ENCODE data around the gene TMEM108.

Gene TMEM108

GRCh38 chr3:133152681-133153220 is 114.6 kb downstream of the TMEM108 start:
- ATAC-seq: no peak
- TF ChIP-seq BACH2 (CRISPR knock-in tag; IDR thresholded peaks at IDR 0.05; ENCODE audit: borderline replicate concordance) (no peak), POU6F1 (CRISPR knock-in tag; IDR thresholded peaks at IDR 0.05; ENCODE audit: borderline replicate concordance, low read depth) (no peak), ZFP3 (CRISPR knock-in tag; IDR thresholded peaks at IDR 0.05) (no peak), ZNF565 (CRISPR knock-in tag; conservative IDR thresholded peaks at IDR 0.05; ENCODE audit: low read depth) (no peak), GLIS3 (CRISPR knock-in tag; IDR thresholded peaks at IDR 0.05) (no peak), ZFP30 (CRISPR knock-in tag; IDR thresholded peaks at IDR 0.05) (no peak), PPARA (CRISPR knock-in tag; IDR thresholded peaks at IDR 0.05; ENCODE audit: borderline replicate concordance) (no peak), TSHZ2 (CRISPR knock-in tag; IDR thresholded peaks at IDR 0.05) (no peak), ZNF8 (CRISPR knock-in tag; IDR thresholded peaks at IDR 0.05) (no peak), CSDC2 (CRISPR knock-in tag; IDR thresholded peaks at IDR 0.05) (no peak), TCF4 (CRISPR knock-in tag; IDR thresholded peaks at IDR 0.05; ENCODE audit: borderline replicate concordance) (no peak), ESRRG (CRISPR knock-in tag; IDR thresholded peaks at IDR 0.05) (no peak), ISL1 (CRISPR knock-in tag; IDR thresholded peaks at IDR 0.05) (no peak), SNAI2 (CRISPR knock-in tag; IDR thresholded peaks at IDR 0.05) (no peak), ZNF70 (CRISPR knock-in tag; IDR thresholded peaks at IDR 0.05) (no peak)
- TF ChIP-seq, protein P1, sequence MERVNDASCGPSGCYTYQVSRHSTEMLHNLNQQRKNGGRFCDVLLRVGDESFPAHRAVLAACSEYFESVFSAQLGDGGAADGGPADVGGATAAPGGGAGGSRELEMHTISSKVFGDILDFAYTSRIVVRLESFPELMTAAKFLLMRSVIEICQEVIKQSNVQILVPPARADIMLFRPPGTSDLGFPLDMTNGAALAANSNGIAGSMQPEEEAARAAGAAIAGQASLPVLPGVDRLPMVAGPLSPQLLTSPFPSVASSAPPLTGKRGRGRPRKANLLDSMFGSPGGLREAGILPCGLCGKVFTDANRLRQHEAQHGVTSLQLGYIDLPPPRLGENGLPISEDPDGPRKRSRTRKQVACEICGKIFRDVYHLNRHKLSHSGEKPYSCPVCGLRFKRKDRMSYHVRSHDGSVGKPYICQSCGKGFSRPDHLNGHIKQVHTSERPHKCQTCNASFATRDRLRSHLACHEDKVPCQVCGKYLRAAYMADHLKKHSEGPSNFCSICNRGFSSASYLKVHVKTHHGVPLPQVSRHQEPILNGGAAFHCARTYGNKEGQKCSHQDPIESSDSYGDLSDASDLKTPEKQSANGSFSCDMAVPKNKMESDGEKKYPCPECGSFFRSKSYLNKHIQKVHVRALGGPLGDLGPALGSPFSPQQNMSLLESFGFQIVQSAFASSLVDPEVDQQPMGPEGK (CRISPR knock-in tag; IDR thresholded peaks at IDR 0.05; ENCODE audit: borderline replicate concordance): no peak
- TF ChIP-seq, protein P2, sequence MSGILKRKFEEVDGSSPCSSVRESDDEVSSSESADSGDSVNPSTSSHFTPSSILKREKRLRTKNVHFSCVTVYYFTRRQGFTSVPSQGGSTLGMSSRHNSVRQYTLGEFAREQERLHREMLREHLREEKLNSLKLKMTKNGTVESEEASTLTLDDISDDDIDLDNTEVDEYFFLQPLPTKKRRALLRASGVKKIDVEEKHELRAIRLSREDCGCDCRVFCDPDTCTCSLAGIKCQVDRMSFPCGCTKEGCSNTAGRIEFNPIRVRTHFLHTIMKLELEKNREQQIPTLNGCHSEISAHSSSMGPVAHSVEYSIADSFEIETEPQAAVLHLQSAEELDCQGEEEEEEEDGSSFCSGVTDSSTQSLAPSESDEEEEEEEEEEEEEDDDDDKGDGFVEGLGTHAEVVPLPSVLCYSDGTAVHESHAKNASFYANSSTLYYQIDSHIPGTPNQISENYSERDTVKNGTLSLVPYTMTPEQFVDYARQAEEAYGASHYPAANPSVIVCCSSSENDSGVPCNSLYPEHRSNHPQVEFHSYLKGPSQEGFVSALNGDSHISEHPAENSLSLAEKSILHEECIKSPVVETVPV (CRISPR knock-in tag; IDR thresholded peaks at IDR 0.05): no peak

GRCh38 chr3:133153382-133153781 is 115.2 kb downstream of the TMEM108 start:
- no peak for ATAC-seq
- TF ChIP-seq GLIS3 (CRISPR knock-in tag; IDR thresholded peaks at IDR 0.05) (no peak), ZFP30 (CRISPR knock-in tag; IDR thresholded peaks at IDR 0.05) (no peak), OSR1 (CRISPR knock-in tag; IDR thresholded peaks at IDR 0.05) (no peak), ZNF8 (CRISPR knock-in tag; IDR thresholded peaks at IDR 0.05) (no peak), SNAI2 (CRISPR knock-in tag; IDR thresholded peaks at IDR 0.05) (no peak), ZC3H10 (CRISPR knock-in tag; IDR thresholded peaks at IDR 0.05) (no peak), ARNTL (CRISPR knock-in tag; IDR thresholded peaks at IDR 0.05; ENCODE audit: borderline replicate concordance, low read depth) (no peak), BACH2 (CRISPR knock-in tag; IDR thresholded peaks at IDR 0.05; ENCODE audit: borderline replicate concordance) (no peak), RARB (CRISPR knock-in tag; IDR thresholded peaks at IDR 0.05) (no peak), PPARA (CRISPR knock-in tag; IDR thresholded peaks at IDR 0.05; ENCODE audit: borderline replicate concordance) (no peak), ZFP3 (CRISPR knock-in tag; IDR thresholded peaks at IDR 0.05) (no peak)
- TF ChIP-seq, protein P1 (CRISPR knock-in tag; IDR thresholded peaks at IDR 0.05; ENCODE audit: borderline replicate concordance): no peak
- TF ChIP-seq, protein P3, sequence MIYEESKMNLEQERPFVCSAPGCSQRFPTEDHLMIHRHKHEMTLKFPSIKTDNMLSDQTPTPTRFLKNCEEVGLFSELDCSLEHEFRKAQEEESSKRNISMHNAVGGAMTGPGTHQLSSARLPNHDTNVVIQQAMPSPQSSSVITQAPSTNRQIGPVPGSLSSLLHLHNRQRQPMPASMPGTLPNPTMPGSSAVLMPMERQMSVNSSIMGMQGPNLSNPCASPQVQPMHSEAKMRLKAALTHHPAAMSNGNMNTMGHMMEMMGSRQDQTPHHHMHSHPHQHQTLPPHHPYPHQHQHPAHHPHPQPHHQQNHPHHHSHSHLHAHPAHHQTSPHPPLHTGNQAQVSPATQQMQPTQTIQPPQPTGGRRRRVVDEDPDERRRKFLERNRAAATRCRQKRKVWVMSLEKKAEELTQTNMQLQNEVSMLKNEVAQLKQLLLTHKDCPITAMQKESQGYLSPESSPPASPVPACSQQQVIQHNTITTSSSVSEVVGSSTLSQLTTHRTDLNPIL (CRISPR knock-in tag; IDR thresholded peaks at IDR 0.05; ENCODE audit: low read depth): no peak
